HG02938 (cell line): ENCODE measurements around the gene SCAI.
"Not testable (repeated sequence)": the region's sequence is repeated elsewhere in the genome, so short reads cannot be mapped to it uniquely, and the experiment has no call there.

Experiments
- ATAC-seq: cut with Tn5 transposase; IDR thresholded peaks from one replicate; pipeline ENCODE4 v1.9.1; 2021; ENCODE audit warnings: mild to moderate bottlenecking, moderate library complexity; ENCODE audit not compliant: unreplicated experiment

The SCAI gene

GRCh38 chr9:125043148-125043547 lies 100.2 kb downstream of the SCAI start:
- no peak for ATAC-seq

DNA sequence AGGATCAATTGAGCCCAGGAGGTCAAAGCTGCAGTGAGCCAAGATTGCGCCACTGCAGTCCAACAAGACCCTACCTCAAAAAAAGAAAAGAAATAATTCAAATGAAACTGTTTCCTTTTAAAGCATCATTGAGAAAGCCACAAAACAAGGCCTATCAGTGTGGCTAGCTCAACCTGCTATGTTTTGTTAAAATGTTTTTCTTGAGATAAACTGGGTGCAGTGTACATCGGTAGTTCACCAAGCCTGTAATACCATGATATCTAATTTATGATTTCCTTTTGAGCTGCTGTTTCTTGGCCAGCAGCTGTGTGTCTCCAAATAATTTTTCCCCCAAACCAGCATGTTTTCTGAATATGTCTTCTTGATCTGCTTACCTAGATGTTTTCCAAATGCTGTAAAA lies 105.2 kb downstream of the SCAI start:
- no peak for ATAC-seq

- ATAC-seq = no peak
These were observed 115.3 kb downstream of the SCAI start for GRCh38 chr9:125028041-125028440.

DNA sequence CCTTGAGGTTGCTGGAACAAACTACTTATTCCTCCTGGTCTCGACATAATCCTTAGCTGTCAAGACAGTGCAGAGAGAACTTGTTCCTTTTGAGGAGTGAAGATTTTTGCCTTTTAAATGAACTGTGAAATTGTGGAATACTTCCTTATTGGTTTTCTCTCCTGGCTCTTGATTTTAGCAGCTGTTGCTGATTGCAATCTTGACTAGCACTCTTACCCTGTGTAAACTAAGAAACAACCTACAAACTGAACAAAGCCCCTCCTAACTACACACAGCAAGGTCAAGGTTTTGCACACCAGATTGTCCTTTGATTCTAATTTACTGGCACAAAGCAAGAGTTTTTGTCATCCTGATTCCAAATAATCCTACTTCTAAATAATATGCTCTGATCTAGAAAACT lies 118.4 kb downstream of the SCAI start:
- ATAC-seq = no peak

- ATAC-seq = no peak
These were observed 122.3 kb downstream of the SCAI start for GRCh38 chr9:125021069-125021468.

GRCh38 chr9:125015655-125016054 lies 127.7 kb downstream of the SCAI start:
- not testable (repeated sequence) for ATAC-seq

DNA sequence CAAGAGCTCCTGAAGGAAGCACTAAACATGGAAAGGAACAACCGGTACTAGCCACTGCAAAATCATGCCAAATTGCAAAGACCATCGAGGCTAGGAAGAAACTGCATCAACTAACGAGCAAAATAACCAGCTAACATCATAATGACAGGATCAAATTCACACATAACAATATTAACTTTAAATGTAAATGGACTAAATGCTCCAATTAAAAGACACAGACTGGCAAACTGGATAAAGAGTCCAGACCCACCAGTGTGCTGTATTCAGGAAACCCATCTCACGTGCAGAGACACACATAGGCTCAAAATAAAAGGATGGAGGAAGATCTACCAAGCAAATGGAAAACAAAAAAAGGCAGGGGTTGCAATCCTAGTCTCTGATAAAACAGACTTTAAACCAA lies 131.3 kb downstream of the SCAI start:
- not testable (repeated sequence) for ATAC-seq

- no peak for ATAC-seq
These were observed 134.7 kb downstream of the SCAI start for GRCh38 chr9:125008599-125008998.

DNA sequence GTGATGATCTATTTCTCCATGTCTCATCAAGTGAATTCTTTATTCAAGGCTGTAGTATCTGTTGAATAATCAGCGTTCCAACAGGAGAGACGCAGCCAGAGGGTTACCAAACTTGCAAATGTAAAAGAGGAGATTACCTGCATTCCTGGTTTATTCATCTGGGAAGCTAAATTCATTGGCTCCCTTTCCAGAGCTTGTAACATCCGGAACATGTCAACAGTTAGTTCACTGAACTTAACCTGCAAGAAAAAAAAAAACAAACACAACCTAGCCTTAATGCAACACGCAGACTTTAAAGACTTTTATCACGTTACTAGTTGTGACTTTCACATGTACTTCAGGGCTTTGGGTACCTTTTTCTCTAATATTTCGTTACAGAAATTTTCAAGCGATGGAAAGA lies 140.0 kb downstream of the SCAI start:
- no peak for ATAC-seq

DNA sequence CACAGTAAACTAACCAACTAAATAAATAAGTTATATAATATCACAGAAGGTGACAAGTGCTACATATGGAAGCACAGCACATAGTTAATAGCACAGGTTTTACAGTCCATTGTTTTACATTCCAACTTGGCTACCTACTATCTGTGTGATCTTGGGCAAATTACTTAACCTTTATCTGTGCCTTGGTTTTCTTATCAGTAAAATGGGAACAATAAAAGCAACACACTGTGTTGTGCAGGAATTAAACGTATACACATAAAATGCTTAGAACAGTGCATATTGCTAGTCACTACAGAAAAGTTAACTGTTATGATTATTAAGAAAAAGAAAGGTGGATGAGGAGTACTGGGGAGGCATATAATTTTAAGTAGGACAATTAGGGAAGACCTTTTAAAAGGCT lies 159.6 kb downstream of the SCAI start:
- no peak for ATAC-seq

- no peak for ATAC-seq
These were observed 162.9 kb downstream of the SCAI start for GRCh38 chr9:124980431-124980830.

- ATAC-seq = no peak
These were observed 168.2 kb downstream of the SCAI start for GRCh38 chr9:124975131-124975530.

DNA sequence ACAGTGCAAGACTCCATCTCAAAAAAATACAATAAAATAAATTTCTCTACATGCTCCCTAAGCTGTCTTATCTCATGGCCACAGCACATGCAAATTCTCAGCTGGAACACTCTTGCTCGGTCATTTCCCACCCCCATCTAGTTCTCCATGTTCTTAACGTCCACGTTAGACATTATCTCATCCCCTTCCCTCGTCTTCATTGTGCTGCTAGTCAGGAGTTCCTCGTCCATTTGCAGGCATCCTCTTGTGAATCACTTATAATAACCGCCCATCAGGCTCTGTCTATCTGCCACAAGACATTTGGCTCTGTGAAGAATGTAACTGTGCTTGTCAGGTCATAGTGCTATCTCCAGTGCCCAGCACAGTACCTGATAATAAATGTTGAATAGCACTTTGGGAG lies 169.5 kb downstream of the SCAI start:
- ATAC-seq = no peak

DNA sequence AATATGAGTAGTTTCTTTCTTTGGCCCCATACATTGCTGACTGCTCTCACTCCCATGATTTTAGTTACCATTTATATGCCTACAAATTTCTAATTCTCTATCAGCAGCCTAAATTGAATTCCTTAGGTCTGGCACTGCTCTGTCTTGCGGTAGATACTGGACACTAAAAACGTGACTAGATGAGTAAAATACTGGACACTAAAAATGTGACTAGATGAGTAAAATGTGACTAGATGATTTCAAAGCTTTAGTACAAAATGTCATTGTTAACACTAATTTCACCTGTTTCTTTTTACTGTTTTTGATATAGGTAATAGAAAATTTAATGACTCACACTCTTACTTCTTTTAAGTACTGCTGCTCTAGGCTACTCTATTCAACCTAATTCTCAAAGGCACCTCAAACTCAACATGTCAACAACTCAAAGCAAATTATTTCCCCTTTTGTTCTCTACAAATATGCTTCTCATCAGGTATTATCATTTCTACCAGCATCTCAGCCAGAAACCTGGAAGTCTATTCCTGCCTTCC lies 171.0 kb downstream of the SCAI start:
- no peak for ATAC-seq

- no peak for ATAC-seq
These were observed 173.9 kb downstream of the SCAI start for GRCh38 chr9:124969401-124969800.

DNA sequence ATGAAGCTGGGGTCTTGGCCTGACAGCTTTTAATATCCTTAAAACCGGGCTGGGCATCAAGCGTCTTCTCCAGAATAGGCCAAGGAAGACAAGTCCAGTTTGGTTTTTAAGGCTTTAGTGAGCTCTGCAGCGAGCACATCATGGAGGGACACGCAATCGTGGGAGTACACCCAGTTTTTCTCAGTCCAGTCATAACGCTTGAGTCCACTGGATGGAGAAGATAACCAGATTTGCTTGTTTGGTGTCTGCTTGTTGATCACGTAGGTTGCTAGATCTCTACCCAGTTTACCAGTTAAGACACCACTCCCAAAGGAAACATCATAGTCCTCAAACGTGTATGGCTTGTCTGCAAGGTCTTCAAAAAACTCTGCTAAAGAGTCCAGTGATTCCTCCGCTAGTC lies 175.1 kb downstream of the SCAI start:
- ATAC-seq = no peak

DNA sequence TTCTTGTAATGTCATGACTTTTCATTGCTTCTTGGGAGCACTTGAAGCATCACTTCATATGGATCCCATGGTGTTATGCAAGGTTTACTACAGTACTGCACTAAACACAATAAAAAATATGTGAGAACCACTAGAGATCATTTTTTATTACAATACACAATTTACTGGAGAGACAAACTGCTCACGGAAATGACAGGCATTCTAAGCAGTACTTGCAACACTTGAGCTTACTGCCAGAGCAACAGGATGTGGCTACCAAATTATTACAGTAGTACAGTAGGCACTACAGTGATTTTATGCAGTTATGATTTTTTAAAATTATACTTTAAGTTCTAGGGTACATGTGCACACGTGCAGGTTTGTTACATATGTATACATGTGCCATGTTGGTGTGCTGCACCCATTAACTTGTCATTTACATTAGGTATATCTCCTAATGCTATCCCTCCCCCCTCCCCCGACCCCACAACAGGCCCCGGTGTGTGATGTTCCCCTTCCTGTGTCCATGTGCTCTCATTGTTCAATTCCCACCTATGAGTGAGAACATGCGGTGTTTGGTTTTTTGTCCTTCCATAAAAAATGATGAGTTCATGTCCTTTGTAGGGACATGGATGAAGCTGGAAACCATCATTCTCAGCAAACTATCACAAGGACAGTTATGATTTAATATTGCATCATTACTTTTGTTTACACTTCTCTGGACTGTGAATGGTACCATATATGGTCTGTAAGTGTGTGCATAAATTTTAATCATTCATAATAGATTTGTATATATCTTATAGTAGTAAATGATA lies 177.4 kb downstream of the SCAI start:
- ATAC-seq = not testable (repeated sequence)

DNA sequence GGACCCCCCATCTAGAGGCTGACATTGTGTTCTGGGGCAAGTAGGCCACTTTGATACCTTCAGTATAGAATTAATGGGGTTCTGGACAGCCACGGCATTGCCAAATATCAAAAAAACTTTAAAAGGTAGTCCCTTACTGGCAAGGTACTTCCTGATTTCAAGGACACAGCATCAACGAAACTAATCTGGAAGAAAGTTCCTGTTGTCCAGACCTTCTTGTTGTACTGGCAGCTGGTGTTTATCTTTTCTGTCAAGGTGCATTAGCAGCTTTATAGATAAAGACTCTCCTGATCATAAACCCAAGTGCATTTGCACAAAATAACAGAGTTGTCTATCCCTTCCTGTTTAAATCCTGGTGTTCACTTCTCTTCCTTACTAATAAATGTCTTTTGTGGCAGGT lies 178.7 kb downstream of the SCAI start:
- ATAC-seq = no peak

DNA sequence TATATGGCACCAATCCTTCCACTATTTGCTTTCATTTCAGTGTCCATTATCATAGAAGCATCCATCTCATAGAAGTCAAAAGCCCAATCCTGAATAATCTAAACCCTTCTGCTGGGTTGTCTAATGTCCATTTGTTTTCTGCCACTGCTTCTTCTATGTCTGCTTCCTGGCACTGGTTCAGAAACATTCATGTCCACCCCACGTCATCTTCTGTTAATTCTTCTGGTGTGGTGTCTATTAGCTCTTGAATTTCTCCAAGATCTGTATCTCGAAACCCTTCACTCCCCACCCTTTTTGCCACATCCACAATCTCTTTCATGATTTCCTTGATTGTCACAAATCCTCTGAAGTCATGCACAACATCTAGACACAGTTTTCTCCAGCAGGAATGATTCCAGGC lies 179.3 kb downstream of the SCAI start:
- ATAC-seq = no peak

DNA sequence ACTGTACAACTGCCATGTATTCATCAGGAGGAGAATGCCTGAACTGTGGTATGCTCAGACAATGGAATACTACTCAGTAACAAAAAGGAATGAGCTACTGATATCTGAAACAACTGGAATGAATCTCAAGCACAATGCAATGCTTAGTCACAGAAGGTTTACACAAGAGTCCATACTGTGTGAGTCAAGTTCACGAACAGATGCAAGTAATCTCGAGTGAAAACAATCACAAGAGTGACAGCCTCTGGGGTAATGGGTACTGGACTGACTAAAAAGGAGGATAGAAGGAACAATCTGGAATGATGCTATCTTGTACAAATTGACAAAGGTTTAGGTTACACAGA lies 182.9 kb downstream of the SCAI start:
- ATAC-seq = no peak

DNA sequence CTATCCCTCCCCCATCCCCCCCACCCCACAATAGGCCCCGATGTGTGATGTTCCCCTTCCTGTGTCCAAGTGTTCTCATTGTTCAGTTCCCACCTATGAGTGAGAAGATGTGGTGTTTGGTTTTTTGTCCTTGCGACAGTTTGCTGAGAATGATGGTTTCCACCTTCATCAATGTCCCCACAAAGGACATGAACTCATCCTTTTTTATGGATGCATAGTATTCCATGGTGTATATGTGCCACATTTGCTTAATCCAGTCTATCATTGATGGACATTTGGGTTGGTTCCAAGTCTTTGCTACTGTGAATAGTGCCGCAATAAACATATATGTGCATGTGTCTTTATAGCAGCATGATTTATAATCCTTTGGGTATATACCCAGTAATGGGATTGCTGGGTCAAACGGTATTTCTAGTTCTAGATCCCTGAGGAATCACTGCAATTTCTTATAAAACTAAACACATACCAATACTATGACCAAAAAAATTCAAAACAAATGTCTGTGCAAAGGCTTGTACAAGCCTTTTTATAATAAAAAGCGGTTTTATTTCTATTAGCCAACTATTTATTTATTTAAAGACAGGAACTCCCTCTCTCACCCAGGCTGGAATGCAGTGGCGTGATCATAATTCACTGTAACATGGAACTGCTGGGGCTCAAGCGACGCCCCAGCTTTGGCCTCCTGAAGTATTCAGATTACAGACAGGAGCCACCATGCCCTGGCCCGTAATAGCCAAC lies 183.5 kb downstream of the SCAI start:
- not testable (repeated sequence) for ATAC-seq

GRCh38 chr9:124954255-124954654 lies 189.1 kb downstream of the SCAI start:
- no peak for ATAC-seq
